OCI-LY1 (cell line): ENCODE data around the gene ADGRV1.

Experiments
- CTCF ChIP-seq: fragments of 200-600 bp; sonication (generic), shearing (Covaris generic); IDR thresholded peaks from 2 replicates; pipeline ENCODE4 v1.5.1; 2017; ENCODE audit warnings: mild to moderate bottlenecking, antibody characterized with exemption, low read length, moderate library complexity, mixed read lengths
- EZH2 ChIP-seq: fragments of 200-600 bp; sonication (generic), shearing (Covaris generic); IDR thresholded peaks from 2 replicates; pipeline ENCODE4 v1.8.0; 2017; ENCODE audit warnings: borderline replicate concordance, mixed run types, mild to moderate bottlenecking, antibody characterized with exemption, low read length, moderate library complexity, mixed read lengths

GRCh38 chr5:90642706-90643229 lies 84.2 kb downstream of the ADGRV1 start:
- TF ChIP-seq CTCF (no peak), EZH2 (no peak)
